Panc1 (cell line): ENCODE results near the gene TMEM88.

Experiments
- POLR2AphosphoS5 ChIP-seq: IDR thresholded peaks from 2 replicates; pipeline ENCODE4 v1.6.1; 2012; ENCODE audit warnings: mild to moderate bottlenecking, low read depth, low read length, moderate library complexity
- TF ChIP-seq, protein P1 (sequence below): fragments of 450-650 bp; IDR thresholded peaks from 2 replicates; pipeline ENCODE4 v1.5.1; 2017; ENCODE audit warnings: mild to moderate bottlenecking

DNA sequence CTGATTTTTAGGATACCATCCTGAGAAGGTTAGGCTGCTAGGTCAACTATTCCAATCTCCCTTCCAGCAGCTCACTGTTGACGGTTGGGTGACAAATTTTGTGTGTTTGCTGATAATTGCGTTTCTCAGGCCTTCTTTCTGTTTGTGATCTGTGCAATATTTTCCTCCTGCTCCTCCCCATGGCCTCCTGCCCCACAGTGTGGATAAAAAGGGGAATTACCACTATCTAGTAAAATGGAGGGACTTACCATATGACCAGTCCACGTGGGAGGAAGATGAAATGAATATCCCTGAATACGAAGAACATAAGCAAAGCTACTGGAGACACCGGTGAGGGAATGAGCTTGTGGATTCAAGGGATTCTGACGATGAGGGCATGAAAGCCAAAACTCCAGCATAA is 42.9 kb downstream of the TMEM88 start:
- no peak for TF ChIP-seq POLR2AphosphoS5
- TF ChIP-seq, protein P1, sequence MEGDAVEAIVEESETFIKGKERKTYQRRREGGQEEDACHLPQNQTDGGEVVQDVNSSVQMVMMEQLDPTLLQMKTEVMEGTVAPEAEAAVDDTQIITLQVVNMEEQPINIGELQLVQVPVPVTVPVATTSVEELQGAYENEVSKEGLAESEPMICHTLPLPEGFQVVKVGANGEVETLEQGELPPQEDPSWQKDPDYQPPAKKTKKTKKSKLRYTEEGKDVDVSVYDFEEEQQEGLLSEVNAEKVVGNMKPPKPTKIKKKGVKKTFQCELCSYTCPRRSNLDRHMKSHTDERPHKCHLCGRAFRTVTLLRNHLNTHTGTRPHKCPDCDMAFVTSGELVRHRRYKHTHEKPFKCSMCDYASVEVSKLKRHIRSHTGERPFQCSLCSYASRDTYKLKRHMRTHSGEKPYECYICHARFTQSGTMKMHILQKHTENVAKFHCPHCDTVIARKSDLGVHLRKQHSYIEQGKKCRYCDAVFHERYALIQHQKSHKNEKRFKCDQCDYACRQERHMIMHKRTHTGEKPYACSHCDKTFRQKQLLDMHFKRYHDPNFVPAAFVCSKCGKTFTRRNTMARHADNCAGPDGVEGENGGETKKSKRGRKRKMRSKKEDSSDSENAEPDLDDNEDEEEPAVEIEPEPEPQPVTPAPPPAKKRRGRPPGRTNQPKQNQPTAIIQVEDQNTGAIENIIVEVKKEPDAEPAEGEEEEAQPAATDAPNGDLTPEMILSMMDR = no peak; the same call in 1 of the 2 replicates
